C4-2B (cell line): Measurements from ENCODE around the gene DNAH17.
A peak's percentile ranks its signal among the peaks of the same experiment; 100 is the strongest.

Experiments used
- H3K27ac ChIP-seq: fragments of 450-650 bp; 2 replicates; pipeline ENCODE4 v1.5.1; 2017
- CTCF ChIP-seq: fragments of 450-650 bp; conservative IDR thresholded peaks from 2 replicates; pipeline ENCODE4 v1.5.1; 2017; ENCODE audit warnings: mild to moderate bottlenecking
- ZFX ChIP-seq: fragments of 450-650 bp; IDR thresholded peaks from 2 replicates; pipeline ENCODE4 v1.6.1; 2017

DNAH17 gene

GRCh38 chr17:78384479-78385175, 192.6 kb downstream of the DNAH17 start:
- no peak for TF ChIP-seq CTCF
- no peak for TF ChIP-seq ZFX

GRCh38 chr17:78383725-78384471, 193.3 kb downstream of the DNAH17 start:
- no peak for TF ChIP-seq CTCF
- no peak for TF ChIP-seq ZFX
- no peak overlapping the region for H3K27ac ChIP-seq

More at GRCh38 chr17:78384479-78385175, 192.6 kb downstream of the DNAH17 start:
- H3K27ac ChIP-seq: no peak overlapping the region

GRCh38 chr17:78381601-78382232, 195.5 kb downstream of the DNAH17 start:
- TF ChIP-seq CTCF (no peak), ZFX (no peak)
- H3K27ac ChIP-seq: no peak overlapping the region

- H3K27ac ChIP-seq: no peak overlapping the region
- TF ChIP-seq ZFX: no peak
- no peak for TF ChIP-seq CTCF
Observed at GRCh38 chr17:78380370-78380769, 196.8 kb downstream of the DNAH17 start.

GRCh38 chr17:78379131-78379491, 198.1 kb downstream of the DNAH17 start:
- TF ChIP-seq CTCF: no peak
- peak overlapping the region; percentile 79 for H3K27ac ChIP-seq

- peak within 1 kb of the TSS; percentile 79 for H3K27ac ChIP-seq
- TF ChIP-seq ZFX (peak; percentile 92; the same call in 1 of the 2 replicates), CTCF (no peak)
Observed at GRCh38 chr17:78378225-78379130, 198.7 kb downstream of the DNAH17 start, which contains the start of gene PGS1. TSS of gene PGS1 (plus strand) at chr17:78378649. CDS start at chr17:78378666, 17 bp downstream.
